ENCODE results near the gene RBBP9. TPM values are rescaled to one million over a fixed set of nuclear protein-coding genes. Genes with fewer than 3 reads are reported as not detected.
"Not testable (repeated sequence)": the region's sequence is repeated elsewhere in the genome, so short reads cannot be mapped to it uniquely, and the experiment has no call there.

Gene RBBP9
- total RNA-seq, 1 donor = 18.5 TPM

- Histone ChIP-seq H2AFZ (ENCODE audit: low read length) (no peak overlapping the region), H3K4me1 (ENCODE audit: insufficient read depth, low read length) (peaks cover 19% of the 10 kb centered on the region), H3K36me3 (ENCODE audit: insufficient read depth, low read length) (peaks cover 70% of the 10 kb centered on the region), H3K27me3 (ENCODE audit: insufficient read depth, low read length) (no peaks in the 10 kb centered on the region), H3K9me3 (ENCODE audit: low read depth, low read length) (no peaks in the 10 kb centered on the region), H3K4me2 (ENCODE audit: insufficient read depth, low read length) (no peak overlapping the region), H3K27ac (ENCODE audit: low read depth, low read length) (no peak overlapping the region), H3K79me2 (ENCODE audit: insufficient read depth, low read length) (peaks cover 6% of the 10 kb centered on the region), H4K20me1 (ENCODE audit: insufficient read depth, low read length) (no peaks in the 10 kb centered on the region), H3K4me3 (ENCODE audit: insufficient read depth, low read length) (no peak overlapping the region)
- TF ChIP-seq CTCF (IDR thresholded peaks at IDR 0.05; ENCODE audit: extremely low read depth, low read depth, low read length) = no peak
- DNase-seq (ENCODE audit: insufficient read length, low spot score, missing footprints) = no peak
These were observed 35.6 kb upstream of the RBBP9 start for GRCh38 chr20:18532626-18533025.

GRCh38 chr20:18529041-18529440 lies 32.0 kb upstream of the RBBP9 start:
- no peaks in the 10 kb centered on the region for H3K27me3 ChIP-seq (ENCODE audit: insufficient read depth, low read length)
- no peak overlapping the region for H3K27ac ChIP-seq (ENCODE audit: low read depth, low read length)
- peaks cover 44% of the 10 kb centered on the region for H3K4me1 ChIP-seq (ENCODE audit: insufficient read depth, low read length)
- no peak overlapping the region for H3K4me2 ChIP-seq (ENCODE audit: insufficient read depth, low read length)
- H3K36me3 ChIP-seq (ENCODE audit: insufficient read depth, low read length) = peaks cover 75% of the 10 kb centered on the region
- peaks cover 6% of the 10 kb centered on the region for H3K79me2 ChIP-seq (ENCODE audit: insufficient read depth, low read length)
- H3K9me3 ChIP-seq (ENCODE audit: low read depth, low read length) = no peaks in the 10 kb centered on the region
- DNase-seq (ENCODE audit: insufficient read length, low spot score, missing footprints) = no peak
- no peak for TF ChIP-seq CTCF (IDR thresholded peaks at IDR 0.05; ENCODE audit: extremely low read depth, low read depth, low read length)
- no peak overlapping the region for H2AFZ ChIP-seq (ENCODE audit: low read length)
- H3K4me3 ChIP-seq (ENCODE audit: insufficient read depth, low read length) = no peak overlapping the region
- no peaks in the 10 kb centered on the region for H4K20me1 ChIP-seq (ENCODE audit: insufficient read depth, low read length)

- Histone ChIP-seq H3K9me3 (ENCODE audit: low read depth, low read length) (no peaks in the 10 kb centered on the region), H3K79me2 (ENCODE audit: insufficient read depth, low read length) (peaks cover 6% of the 10 kb centered on the region), H2AFZ (ENCODE audit: low read length) (no peak overlapping the region), H3K4me1 (ENCODE audit: insufficient read depth, low read length) (peaks cover 34% of the 10 kb centered on the region), H3K36me3 (ENCODE audit: insufficient read depth, low read length) (peaks cover 66% of the 10 kb centered on the region), H3K4me3 (ENCODE audit: insufficient read depth, low read length) (no peak overlapping the region), H3K27ac (ENCODE audit: low read depth, low read length) (peak overlapping the region; percentile 78), H3K27me3 (ENCODE audit: insufficient read depth, low read length) (no peaks in the 10 kb centered on the region), H3K4me2 (ENCODE audit: insufficient read depth, low read length) (peak overlapping the region; percentile 16), H4K20me1 (ENCODE audit: insufficient read depth, low read length) (no peaks in the 10 kb centered on the region)
- peak; percentile 93 for DNase-seq (ENCODE audit: insufficient read length, low spot score, missing footprints)
- TF ChIP-seq CTCF (IDR thresholded peaks at IDR 0.05; ENCODE audit: extremely low read depth, low read depth, low read length) = peak; percentile 20
These were observed 30.8 kb upstream of the RBBP9 start for GRCh38 chr20:18527836-18528235.

GRCh38 chr20:18527339-18527738 lies 30.3 kb upstream of the RBBP9 start:
- peak overlapping the region; percentile 78 for H3K27ac ChIP-seq (ENCODE audit: low read depth, low read length)
- TF ChIP-seq CTCF (IDR thresholded peaks at IDR 0.05; ENCODE audit: extremely low read depth, low read depth, low read length) = no peak
- peaks cover 6% of the 10 kb centered on the region for H3K79me2 ChIP-seq (ENCODE audit: insufficient read depth, low read length)
- H3K9me3 ChIP-seq (ENCODE audit: low read depth, low read length) = no peaks in the 10 kb centered on the region
- peaks cover 61% of the 10 kb centered on the region for H3K36me3 ChIP-seq (ENCODE audit: insufficient read depth, low read length)
- no peak overlapping the region for H2AFZ ChIP-seq (ENCODE audit: low read length)
- peaks cover 34% of the 10 kb centered on the region for H3K4me1 ChIP-seq (ENCODE audit: insufficient read depth, low read length)
- H3K4me3 ChIP-seq (ENCODE audit: insufficient read depth, low read length) = no peak overlapping the region
- H4K20me1 ChIP-seq (ENCODE audit: insufficient read depth, low read length) = no peaks in the 10 kb centered on the region
- no peak for DNase-seq (ENCODE audit: insufficient read length, low spot score, missing footprints)
- no peaks in the 10 kb centered on the region for H3K27me3 ChIP-seq (ENCODE audit: insufficient read depth, low read length)
- peak overlapping the region; percentile 16 for H3K4me2 ChIP-seq (ENCODE audit: insufficient read depth, low read length)

GRCh38 chr20:18526761-18527160 lies 29.7 kb upstream of the RBBP9 start:
- not testable (repeated sequence) for H3K4me3 ChIP-seq (ENCODE audit: insufficient read depth, low read length); H3K27me3 ChIP-seq (ENCODE audit: insufficient read depth, low read length); H3K9me3 ChIP-seq (ENCODE audit: low read depth, low read length); H3K79me2 ChIP-seq (ENCODE audit: insufficient read depth, low read length); H3K4me2 ChIP-seq (ENCODE audit: insufficient read depth, low read length); H2AFZ ChIP-seq (ENCODE audit: low read length); H4K20me1 ChIP-seq (ENCODE audit: insufficient read depth, low read length); DNase-seq (ENCODE audit: insufficient read length, low spot score, missing footprints)
- peaks cover 34% of the 10 kb centered on the region for H3K4me1 ChIP-seq (ENCODE audit: insufficient read depth, low read length)
- peak overlapping the region; percentile 78 for H3K27ac ChIP-seq (ENCODE audit: low read depth, low read length)
- peaks cover 55% of the 10 kb centered on the region for H3K36me3 ChIP-seq (ENCODE audit: insufficient read depth, low read length)

All from osteoblast (primary cell).